ENCODE measurements around the gene ACVR2B.

ACVR2B gene

DNA sequence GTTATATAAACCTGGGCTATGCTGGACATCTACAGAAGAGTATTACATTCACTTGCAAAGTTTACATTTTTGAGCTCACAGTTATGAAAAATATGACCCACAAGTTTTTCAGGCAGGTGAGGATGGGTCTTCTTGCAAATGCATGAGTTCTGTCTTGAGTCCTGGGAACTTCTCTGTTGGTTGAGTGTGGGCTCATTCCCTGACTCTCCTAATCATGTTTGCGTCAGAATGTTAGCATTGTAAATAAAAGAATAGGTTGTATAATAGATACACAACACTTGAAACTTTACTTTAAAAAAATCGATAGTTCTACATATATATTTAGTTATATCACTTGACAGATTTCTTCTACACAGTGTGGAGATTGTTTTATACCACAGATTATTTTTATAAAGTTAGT, 35.3 kb downstream of the ACVR2B start:
- no peak for DNase-seq (ENCODE audit: low spot score)

DNA sequence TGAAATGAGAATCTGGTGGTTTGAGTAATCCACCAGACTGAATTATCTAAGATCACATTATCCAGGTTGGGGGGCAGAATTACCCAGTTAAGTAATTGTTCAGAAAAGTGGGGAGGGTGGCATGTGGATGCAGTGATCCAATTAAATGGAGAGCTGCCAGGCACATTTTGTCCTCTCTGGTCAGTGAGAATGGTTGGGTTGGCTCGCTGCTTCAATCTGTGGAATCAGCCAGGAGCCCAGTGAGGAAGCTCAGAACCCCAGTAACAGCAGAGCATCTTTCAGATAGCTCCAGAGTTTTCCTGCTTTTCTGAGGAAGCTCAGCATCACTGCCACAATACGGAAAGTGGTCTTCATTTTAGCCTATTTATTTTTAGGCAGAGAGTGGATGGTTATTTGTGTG, 36.1 kb downstream of the ACVR2B start:
- DNase-seq (ENCODE audit: low spot score), result no peak

DNA sequence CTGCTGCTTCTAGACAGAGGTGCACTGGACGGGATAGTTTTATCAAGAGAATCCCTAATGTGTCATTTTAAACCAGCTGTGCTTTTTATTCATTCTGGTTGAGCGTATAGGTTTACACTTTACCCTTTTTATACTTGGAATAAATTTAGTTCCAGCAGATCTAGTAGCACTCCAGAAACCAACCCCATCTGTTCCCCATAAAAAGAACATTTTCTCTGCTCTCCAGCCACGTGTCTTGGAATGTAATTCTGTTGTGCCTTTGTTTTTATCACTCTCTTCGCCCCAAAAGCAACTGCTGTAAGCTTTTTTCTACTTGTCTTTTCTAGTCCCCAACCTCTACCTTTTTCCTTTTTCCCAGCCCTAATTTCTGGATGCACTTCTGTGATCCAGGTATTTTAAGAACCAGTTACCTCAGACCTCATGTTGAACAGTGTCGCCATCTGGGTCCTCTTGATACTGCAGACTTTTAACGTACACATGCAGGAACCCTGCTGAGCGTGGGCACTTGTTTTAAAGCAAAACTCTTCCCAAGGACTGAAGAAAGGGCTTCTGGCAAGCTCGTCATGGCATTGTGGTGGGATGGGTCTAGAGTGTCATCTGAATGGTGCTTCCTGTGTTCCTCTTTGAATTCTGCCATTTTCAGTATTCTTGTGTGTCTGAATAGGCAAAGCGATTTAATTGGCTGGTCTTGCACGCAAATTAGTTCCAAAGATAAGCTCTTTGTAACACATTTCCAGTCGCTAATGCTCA, 36.8 kb downstream of the ACVR2B start:
- DNase-seq (ENCODE audit: low spot score), result no peak

DNA sequence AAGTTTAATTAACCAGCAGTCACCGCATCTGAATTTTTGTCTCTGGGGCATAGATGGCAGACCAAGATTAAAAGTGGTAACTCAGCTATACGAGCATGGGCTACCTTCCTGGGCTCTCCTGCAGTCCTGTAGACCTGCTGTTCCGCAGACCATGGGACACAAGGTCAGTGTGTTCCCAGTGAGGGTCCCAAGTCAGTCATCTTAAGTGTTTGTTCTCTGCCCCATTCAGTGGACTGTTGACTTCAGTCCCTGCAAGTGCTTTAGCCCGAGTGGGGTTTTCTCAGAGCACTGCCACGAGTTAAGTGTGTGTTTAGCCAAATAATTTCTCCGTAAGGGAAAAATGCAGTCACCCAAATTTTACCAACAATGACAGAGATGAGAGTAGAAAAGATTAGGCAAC, 37.5 kb downstream of the ACVR2B start:
- no peak for DNase-seq (ENCODE audit: low spot score)

DNA sequence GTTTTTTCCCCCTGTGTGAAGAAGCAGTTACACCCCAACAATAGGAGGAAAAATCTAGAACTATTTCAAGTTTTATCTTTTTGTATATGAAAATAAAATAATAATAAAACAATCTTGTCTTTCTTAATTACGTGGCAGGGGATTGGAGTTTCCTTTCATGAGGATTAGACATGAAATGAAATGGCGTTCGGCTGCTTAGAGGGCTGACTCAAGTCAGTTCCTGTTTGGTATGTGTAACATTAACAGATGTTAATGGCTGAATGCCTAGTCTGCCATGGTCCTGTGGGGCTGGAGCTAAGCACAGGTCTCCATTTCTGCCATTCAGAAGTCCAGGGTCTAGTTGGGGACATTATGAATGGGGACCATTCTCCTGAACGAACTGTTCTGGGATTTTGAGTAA, 39.3 kb downstream of the ACVR2B start:
- no peak for DNase-seq (ENCODE audit: low spot score)

DNA sequence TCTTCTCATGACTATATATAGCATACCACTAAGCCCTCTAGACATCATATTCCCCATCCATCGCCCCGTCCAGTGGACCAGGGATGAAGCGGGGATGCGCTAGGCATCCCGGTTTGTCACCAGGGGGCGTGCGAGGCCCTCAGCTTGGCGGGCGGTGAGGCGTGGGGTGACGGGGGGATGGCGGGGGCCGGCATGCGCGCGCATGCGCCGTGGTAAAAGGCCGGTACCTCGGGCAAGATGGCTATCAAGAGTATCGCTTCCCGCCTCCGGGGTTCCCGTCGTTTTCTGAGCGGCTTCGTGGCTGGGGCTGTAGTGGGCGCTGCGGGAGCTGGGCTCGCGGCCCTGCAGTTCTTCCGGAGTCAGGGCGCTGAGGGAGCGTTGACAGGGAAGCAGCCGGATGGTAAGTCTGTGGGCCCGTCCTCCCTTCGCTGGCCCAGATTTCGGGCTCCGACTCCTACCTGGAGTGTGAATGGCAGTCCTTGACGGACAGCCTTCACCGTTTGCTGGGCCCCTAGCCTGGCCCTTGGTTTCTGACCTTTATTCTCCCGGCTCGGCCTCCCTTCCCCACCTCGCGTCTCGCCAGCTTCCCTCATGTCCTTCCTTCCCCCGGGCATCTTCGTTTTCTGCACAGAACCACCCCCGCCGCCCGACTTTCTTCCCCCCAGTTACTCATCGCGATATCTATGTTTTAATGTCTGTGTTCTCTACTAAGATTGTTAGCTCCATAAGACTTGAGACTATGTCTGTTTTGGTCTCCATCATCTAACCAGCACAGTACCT, 42.6 kb downstream of the ACVR2B start, which contains the start of gene EXOG:
EXOG (plus strand) TSS at position 210 of the 780 bp plus-strand sequence; CDS start at position 238, 28 bp downstream.
- peak; percentile 91 for DNase-seq (ENCODE audit: low spot score)

DNA sequence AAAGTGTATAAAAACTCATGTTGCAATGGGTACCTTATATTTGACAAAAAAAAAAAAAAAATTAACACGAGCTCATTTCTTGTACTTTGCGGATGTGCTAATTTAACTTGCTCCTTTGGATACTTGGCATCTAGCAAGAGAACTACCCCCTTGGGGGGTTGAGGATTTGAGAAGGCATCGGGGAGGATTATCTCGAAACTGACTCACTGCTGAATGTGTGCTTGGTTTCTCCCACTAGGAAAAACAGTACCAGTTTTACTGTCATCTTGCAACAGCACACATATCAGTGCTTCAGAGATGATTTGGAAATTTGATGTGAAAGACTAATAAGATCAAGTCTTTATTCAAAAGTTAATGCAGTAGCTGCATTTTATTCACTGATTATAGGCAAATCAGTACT, 43.3 kb downstream of the ACVR2B start:
- peak; percentile 74 for DNase-seq (ENCODE audit: low spot score)

DNA sequence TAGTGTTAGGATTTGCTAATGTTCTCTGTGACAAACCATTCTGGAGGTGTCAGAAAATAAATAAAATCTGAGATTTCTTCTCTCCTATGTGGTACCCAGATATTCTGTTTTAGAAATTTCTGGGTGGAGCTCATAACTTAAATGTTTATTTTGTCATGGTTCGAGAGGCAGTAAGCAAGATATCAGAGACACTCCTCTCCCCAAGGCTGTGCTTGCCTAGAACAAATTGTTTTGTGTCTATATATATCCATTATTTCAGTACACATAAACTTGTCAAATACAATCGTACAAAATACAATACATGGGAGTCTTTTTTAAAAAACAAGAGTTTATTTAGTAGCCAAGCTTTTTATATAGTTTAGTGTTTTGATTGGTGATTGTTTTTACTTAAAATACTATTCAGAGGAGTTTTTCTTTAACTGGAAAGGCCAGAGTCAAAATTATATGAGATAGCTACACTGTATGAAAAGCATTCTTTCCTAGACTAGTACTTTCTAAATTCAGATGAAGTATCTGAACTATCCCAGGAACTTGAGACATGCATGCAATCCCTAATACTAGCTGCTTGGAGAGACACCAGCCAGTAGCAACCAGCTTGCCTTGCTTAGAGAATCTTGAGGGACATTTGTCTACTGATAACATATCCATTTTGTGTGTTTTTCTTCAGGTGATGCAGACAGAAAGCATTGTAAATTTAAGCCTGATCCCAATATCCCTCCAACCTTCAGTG, 47.2 kb downstream of the ACVR2B start:
- no peak for DNase-seq (ENCODE audit: low spot score)

DNA sequence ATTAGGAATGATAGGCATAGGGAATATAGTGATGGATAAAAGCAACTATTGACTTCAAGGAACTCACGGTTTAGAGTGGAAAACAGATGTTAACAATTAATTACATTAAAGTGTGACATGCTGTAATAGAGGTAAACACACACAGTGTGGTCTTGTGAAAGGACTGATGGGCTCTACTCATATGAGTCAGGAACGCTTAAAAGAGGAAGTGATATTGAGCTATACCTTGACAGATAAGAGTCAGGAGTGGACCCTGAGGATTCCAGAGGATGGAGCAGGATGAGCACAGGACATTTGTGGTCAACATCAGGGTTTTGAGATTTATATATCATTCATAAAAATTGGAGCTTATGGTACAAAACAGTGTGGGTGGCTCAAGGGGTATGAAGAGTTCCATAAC, 53.4 kb downstream of the ACVR2B start:
- no peak for DNase-seq (ENCODE audit: low spot score)

DNA sequence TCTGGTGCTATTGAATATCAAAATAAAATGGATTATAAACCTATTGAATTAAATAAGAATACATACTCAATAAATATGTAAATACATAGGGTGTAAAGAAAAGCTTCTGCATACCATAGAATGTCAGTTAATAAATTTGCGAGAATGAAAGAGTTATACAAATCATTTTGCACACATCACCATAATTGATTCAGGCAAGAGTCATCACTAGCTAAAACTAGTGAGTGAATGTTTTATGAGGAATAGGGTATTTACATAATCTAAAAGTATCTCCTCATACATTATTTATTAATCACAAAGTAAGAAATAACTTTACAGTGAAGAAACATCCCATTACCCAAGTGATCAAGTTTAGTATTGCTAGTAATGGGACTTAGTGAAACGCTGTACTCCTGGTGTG, 56.0 kb downstream of the ACVR2B start:
- DNase-seq (ENCODE audit: low spot score), result no peak

DNA sequence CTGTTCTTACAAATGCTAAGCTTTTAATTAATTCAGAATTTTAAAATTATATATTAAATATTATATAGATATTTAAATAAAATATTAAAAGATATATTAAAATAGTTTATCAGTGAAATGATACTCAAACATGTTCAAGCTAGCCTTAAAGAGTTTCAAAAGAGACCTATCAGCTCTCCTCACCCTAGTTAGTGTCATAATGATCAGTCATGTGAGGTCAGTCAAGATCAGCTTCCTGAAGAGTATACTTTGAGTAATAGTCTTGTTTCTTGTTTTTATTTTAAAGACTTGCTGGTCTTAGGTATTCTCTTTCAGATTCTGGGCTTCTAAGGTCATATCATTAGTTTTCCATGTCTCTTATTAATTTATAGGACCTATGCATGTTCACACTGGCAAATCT, 56.9 kb downstream of the ACVR2B start:
- no peak for DNase-seq (ENCODE audit: low spot score)

DNA sequence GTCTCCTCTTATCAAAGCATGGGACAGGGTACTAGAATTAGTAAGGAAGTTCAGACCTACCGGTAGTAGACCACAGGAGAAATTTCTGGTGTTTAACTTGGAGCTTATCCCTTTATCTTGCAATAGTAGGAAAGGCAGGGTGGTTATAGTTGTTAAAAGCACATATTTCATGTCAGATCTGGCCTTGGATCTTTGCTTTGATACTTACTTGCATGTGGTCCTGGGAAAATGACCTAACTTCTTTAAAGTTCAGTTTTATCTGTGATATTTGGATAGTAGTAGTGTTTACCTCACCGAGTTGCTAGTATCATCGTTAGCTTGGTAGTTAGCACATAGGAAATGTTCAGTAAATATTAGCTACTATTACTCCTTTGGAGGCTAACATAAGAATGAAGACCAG, 57.9 kb downstream of the ACVR2B start:
- no peak for DNase-seq (ENCODE audit: low spot score)

DNA sequence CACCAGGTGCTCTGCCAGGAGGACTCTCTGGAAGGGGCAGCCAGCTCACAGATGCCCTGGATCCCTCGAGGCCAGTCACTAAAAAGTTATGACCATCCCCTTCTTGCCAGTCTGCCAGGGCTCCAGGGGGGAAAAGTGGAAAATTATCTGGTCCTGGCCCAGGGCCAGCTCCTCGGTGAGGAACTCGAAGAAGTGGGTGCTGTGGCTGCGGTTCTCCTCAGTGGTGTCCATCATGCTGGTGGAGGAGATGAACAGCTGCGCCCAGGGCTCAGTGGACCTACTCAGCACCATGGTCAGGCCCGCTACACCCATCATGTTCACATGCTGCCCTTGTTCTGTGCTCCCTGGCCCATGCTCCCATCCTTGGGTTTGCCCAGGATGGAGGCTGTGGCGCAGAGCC, 61.7 kb downstream of the ACVR2B start:
- DNase-seq (ENCODE audit: low spot score), result no peak

DNA sequence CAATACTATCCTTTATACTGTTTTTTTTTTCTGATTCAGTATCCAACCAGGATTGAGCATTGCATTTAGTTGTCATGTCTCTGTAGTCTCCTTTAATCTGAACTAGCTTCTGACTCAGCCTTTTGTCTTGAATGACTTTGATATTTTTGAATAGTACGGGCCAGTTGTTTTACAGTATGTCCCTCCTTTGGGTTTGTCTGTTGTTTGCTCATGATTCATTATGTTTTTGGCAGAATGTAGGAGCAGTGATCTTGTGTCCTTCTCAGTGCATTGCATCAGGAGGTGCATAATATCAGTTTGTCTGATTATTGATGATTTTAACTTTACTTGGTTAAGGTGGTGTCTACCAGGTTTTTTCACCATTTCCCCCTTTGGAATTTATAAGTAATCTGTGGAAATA, 63.0 kb downstream of the ACVR2B start:
- peak; percentile 28 for DNase-seq (ENCODE audit: low spot score)

DNA sequence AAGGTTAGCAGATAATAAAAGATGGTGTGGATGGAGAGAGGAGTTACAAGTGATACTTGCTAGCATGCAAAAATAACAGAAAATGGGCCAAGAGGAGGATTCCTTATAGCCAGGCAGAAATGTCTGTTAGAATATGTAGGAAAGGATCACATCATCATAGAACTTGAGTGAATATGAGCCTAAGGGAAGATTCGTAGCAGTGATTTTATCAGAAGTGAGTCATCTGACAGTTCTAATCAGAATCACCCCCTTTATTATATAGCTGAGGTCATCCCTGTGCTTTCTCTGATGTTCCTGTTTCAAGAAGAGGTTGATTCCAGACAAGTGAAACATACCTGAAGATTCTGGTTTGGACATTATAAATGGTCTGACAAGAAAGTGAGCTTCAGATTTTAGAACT, 65.3 kb downstream of the ACVR2B start:
- DNase-seq (ENCODE audit: low spot score), result no peak

DNA sequence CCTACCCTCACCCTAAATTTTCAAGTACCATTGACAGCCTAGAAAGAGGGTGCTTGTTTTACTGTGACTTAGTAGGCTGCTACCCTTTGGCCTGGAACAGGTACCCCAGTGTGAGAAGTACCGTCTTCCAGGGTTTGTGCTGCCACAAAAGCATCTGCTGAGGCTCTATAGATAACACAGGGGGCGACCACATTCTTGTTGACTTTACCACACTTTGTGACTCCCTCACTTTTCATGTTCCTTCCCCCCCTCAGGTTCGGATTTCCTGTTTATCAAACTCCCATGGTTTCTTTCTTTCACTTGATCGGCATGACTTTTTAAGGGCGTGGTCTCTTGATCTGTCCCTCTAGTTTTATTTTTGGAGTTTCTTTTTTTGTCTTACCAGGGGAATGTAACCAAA, 66.0 kb downstream of the ACVR2B start:
- no peak for DNase-seq (ENCODE audit: low spot score)

DNA sequence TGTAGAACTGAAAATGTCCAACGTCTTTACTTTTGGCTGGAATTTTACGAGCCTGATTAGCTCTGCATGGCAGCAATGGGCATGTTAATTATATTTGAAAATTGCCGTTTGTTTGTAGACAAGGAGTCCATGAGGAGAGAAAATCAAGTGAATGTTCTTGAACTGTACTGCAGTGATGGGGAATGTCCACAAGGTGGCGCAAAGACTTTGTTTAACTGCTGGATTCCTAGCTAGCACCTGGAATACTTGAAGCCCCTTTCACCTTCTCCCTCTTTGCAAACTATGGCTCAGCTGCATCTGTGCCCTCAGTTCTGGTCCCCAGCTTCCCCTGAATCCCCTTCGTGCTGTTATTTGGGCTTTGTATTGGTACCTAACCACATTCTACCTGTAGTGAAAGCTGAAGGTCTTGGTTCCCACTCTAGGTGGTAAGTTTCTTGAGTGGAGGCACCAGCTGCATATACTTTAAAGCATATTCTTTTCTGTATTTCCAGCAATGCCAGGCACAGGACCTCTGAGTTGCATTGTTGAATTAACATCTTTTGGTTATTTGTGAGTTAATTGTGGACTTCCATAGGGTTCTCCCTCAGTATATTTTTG, 67.8 kb downstream of the ACVR2B start:
- peak; percentile 75 for DNase-seq (ENCODE audit: low spot score)

DNA sequence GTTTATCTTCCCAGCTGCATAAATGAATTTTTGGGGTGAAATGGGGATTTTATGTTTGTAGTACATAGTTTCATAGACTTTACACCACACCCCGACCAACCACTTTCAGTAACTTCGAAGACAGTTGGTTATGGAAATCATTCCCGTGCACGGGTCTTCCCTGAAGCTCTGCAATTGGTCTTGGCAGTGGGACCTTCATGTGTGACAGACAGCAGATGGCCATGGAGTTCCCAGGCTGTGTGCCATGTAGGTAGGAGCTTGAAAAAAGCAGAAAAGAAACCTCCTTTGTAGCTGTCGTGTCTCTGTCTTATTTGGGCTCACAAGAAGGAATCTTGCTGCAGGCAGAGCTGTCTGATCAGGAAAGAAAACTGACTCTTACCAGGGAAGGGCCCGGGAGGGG, 68.3 kb downstream of the ACVR2B start:
- DNase-seq (ENCODE audit: low spot score), result no peak

DNA sequence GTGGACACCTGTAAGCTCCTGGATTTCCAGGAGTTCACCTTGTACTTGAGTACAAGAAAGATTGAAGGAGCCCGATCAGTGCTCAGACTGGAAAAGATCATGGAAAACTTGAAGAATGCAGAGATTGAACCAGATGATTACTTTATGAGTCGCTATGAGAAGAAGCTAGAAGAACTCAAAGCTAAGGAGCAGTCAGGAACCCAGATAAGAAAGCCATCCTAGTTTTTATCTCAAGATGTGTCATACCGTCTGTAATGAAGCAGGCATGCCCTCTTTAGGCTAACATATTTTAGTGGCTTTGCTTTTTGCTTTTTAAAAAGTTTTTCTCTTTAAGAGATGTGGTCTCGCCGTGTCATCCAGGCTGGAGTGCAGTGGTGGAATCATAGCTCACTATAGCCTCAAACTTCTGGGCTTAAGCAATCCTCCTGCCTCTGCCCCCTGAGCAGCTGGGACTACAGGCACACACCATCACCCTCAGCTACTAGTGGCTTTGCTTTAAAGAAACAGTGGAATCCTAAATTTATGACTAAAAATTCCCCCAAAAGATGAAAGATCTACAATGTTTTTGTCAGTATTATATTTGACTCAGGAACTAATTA, 70.5 kb downstream of the ACVR2B start:
- DNase-seq (ENCODE audit: low spot score), result no peak

DNA sequence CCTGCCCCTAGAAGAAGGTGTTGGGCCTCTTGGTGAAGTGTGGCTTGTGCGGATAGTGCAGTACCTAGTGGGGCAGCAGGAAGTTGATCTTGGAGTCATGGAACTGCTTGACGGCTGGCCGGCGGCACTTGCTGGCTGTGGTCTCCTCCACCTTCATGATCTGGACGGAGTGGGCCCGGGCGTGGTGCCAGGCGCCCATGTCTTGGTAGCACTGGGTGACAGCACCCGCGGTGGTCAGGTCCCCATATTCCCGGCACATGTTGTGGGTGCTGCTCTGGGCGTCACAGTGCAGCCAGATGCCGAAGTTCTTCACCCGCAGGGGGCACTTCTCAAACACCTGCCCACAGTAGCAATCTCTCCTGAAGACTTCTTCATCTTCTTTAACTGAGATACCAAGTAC, 73.1 kb downstream of the ACVR2B start:
- DNase-seq (ENCODE audit: low spot score), result no peak

DNA sequence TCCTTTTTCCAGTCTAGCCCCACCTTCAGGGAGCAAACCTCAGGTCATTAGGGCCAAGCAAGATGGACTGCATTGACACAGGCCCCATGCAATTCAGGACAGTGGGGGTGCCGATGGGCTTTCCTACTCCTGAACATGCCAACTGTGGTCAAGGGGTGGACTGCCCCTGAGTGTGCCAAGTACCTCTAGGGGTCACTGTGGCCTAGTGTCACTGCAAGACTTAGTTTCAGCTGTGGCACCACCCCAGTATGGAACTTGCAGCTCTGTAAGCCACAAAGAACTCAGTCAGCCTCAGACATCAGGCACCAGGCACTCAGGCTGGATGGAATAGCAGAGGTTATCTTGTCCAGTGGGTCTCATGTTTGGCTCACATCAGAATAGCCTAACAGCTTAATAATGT, 74.8 kb downstream of the ACVR2B start:
- no peak for DNase-seq (ENCODE audit: low spot score)

DNA sequence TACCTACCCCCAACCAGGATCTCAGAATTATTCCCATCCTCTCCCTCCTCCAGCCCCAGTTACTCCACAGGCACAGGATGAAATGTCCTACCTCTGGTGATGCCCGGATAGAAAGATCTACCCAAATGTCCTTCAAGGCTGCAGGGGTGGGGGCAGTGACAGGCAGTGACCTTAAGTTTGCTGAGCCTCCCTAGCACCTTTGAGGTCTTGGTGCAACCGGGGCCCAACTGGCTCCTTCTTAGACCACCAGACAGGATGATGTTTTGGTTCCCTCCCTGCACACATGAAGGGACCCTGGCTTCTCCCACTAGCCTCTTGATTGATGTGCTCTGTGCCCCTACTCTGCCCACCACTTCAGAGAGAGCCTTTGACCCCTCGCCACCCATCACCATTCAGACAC, 78.8 kb downstream of the ACVR2B start:
- DNase-seq (ENCODE audit: low spot score), result no peak
